Activated CD8-positive, alpha-beta memory T cell treated with anti-CD3 and anti-CD28 coated beads, Interleukin-2, amount 50 U/mL, for 24 hours (primary cell): ENCODE results near the gene ATF4.

Source experiments
- DNase-seq: peaks from one replicate; pipeline ENCODE4 v3.0.0-alpha.2; 2020; ENCODE audit errors: extremely low read depth

ATF4 gene

GRCh38 chr22:39558254-39558727 lies 37.9 kb downstream of the ATF4 start:
- no peak for DNase-seq

- no peak for DNase-seq
Measured at GRCh38 chr22:39558950-39559349, 38.6 kb downstream of the ATF4 start.

GRCh38 chr22:39559456-39560105 lies 39.2 kb downstream of the ATF4 start:
- DNase-seq: no peak

GRCh38 chr22:39560127-39560526 lies 39.8 kb downstream of the ATF4 start:
- no peak for DNase-seq

DNA sequence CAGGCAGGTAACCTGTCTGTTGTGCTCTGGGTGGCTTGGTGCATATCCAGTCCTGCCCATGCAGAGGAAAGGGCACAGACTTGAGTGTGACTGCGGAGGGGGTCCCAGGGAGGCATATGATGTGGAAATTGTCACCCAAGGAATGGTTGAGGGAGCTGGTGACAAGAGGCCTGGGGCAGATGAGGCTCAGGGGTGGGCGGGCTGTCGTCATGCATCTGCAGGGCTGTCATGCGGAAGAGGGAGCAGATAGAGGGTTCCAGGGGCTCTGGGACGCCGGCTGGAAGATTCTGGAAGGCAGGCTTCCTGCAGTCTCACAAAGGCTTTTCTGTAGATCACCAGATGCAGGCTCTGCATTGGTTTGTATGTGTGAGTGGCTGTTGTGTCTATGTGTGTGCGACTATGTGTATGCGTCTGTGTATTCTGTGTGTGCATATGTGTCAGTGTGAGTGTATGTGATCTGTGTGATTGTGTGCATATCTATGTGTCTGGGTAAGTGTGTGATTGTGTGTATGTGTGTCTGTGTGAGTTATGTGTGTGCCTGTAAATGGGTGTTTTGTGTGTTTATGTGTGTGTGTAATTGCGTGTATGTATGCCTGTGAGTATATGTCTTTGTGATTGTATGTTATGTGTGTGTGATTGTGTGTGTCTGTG lies 42.6 kb downstream of the ATF4 start:
- DNase-seq: no peak

DNA sequence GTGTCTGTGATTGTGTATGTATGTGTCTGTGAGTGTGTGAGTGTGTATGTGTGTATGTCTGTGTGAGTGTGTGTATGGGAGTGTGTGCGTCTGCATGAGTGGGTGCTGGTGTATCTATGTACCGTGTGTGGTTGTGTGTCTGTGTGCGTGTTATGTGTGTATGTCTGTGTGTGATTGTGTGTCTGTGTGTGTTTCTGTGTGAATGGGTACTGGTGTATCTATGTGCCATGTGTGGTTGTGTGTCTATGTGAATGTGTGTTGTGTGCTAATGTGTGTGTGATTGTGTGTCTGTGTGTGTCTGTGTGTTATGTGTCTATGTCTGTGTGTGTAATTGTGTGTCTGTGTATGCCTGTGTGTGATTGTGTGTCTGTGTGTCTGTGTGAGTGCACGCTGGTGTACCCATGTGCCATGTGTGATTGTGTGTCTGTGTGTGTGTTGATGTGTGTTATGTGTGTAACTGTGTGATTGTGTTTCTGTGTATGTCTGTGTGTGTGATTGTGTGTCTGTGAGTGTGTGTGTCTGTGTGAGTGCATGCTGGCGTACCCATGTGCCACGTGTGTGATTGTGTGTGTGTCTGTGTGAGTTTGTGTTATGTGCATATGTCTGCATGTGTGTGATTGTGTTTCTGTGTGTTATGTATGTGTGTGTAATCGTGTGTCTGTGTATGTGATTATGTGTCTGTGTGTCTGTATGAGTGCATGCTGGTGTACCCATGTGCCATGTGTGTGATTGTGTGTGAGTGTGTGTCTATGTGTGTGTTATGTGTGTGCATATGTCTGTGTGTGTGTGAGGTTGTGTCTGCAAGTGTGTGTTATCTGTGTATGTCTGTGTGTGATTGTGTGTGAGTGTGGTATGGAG lies 43.4 kb downstream of the ATF4 start:
- no peak for DNase-seq

GRCh38 chr22:39565414-39565944 lies 45.1 kb downstream of the ATF4 start:
- DNase-seq: no peak

GRCh38 chr22:39567135-39567946 lies 47.0 kb downstream of the ATF4 start:
- no peak for DNase-seq

- no peak for DNase-seq
Measured at GRCh38 chr22:39568278-39568981, 48.1 kb downstream of the ATF4 start.

GRCh38 chr22:39569066-39569465 lies 48.7 kb downstream of the ATF4 start:
- no peak for DNase-seq

DNA sequence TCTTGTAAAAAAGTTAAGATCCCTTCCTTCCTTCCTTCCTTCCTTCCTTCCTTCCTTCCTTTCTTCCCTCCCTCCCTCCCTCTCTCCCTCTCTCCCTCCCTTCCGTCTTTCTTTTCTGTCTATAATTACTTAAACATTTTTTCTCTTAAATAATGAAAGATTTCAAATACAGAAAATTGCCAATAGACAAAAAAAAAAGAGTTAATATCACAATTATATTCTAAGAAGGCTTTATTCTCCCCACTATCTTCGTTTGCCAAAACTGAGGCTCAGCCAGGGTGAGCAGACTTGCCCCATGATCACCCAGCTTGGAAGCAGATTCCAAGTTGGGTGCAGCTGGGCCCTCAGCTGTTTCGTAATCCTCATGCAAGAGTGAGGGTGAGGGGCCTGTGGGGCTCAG lies 49.9 kb downstream of the ATF4 start:
- DNase-seq: no peak

DNA sequence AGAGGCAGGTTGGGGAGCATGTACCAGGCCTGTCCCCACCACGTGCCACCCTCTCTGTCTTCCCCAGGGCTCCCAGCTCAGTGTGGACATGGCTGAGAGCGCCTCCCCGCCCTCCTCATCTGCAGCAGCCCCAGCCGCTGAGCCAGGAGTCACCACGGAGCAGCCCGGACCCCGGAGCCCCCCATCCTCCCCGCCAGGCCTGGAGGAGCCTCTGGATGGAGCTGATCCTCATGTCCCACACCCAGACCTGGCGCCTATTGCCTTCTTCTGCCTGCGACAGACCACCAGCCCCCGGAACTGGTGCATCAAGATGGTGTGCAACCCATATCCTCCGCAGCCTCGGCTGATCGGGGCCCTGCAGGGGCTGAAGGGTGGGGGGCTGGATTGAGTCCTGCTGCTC lies 50.3 kb downstream of the ATF4 start, which contains the start of gene CACNA1I:
Gene CACNA1I, plus strand, starts transcription at position 89 of the 400 bp plus-strand sequence. Its CDS starts 0 bp downstream, at position 89.
- no peak for DNase-seq

- DNase-seq: no peak
Measured at GRCh38 chr22:39571538-39571937, 51.2 kb downstream of the ATF4 start.
